ENCODE results near the gene MYNN. TPM values are rescaled to one million over a fixed set of nuclear protein-coding genes. Genes with fewer than 3 reads are reported as not detected.
A peak's percentile ranks its signal among the peaks of the same experiment; 100 is the strongest.

Gene MYNN
- total and polyA plus RNA-seq, 9 of the 15 experiments (the other 6 are each of a cell fraction or from before 2014, with no cell fraction given): 10.4 to 35.7 (median 21.3) TPM

- TF ChIP-seq TSHZ1 (CRISPR knock-in tag; IDR thresholded peaks at IDR 0.05): no peak
- peak; percentile 96 for TF ChIP-seq BRD9 (IDR thresholded peaks at IDR 0.05; ENCODE audit: low read depth, partially characterized antibody)
- no peak for TF ChIP-seq E4F1 (CRISPR knock-in tag; IDR thresholded peaks at IDR 0.05; ENCODE audit: borderline replicate concordance)
- peak; percentile 21; the same call in 1 of the 2 replicates for TF ChIP-seq PHF8 (IDR thresholded peaks at IDR 0.05; ENCODE audit: borderline replicate concordance, low read length)
- TF ChIP-seq ZNF253 (CRISPR knock-in tag; conservative IDR thresholded peaks at IDR 0.05): no peak
- 0 out of 4 replicates have a peak, but pooled peaks of 1 of the 2 experiments have one; percentile 15 for TF ChIP-seq ETV6 (IDR thresholded peaks at IDR 0.05; ENCODE audit: borderline replicate concordance in 1 of 2, low read depth in 2 of 2, low read length in 1 of 2)
- no peak for TF ChIP-seq ETV6 (CRISPR knock-in tag; IDR thresholded peaks at IDR 0.05; ENCODE audit: borderline replicate concordance)
- peak; percentile 50 for TF ChIP-seq POLR3G (IDR thresholded peaks at IDR 0.05; ENCODE audit: extremely low read depth, insufficient read length, insufficient replicate concordance)
- TF ChIP-seq ZNF263 (CRISPR knock-in tag; IDR thresholded peaks at IDR 0.05; ENCODE audit: borderline replicate concordance): no peak
- peak; percentile 53; the same call in 1 of the 2 replicates for TF ChIP-seq ZNF766 (CRISPR knock-in tag; conservative IDR thresholded peaks at IDR 0.05)
- peak in 1 of 2 experiments; percentile 51; a peak in 1 of 3 replicates for TF ChIP-seq CBX3 (IDR thresholded peaks at IDR 0.05; ENCODE audit: borderline replicate concordance in 1 of 2, low read length in 2 of 2)
- TF ChIP-seq TBP (optimal IDR thresholded peaks at IDR 0.05; ENCODE audit: low read depth, low read length): peak; percentile 99
- TF ChIP-seq ZNF175 (CRISPR knock-in tag; IDR thresholded peaks at IDR 0.05; ENCODE audit: low read depth): 0 out of 2 replicates have a peak, but pooled peaks have one; percentile 37
- TF ChIP-seq TBL1XR1 (IDR thresholded peaks at IDR 0.05; ENCODE audit: low read length in 2 of 2): peak in 1 of 2 experiments; percentile 64; a peak in 1 of 4 replicates
- peak; percentile 8; the same call in 1 of the 2 replicates for TF ChIP-seq ESRRA (IDR thresholded peaks at IDR 0.05; ENCODE audit: borderline replicate concordance, low read depth)
- 0 out of 2 replicates have a peak, but pooled peaks have one; percentile 32 for TF ChIP-seq ZNF197 (CRISPR knock-in tag; IDR thresholded peaks at IDR 0.05; ENCODE audit: low read depth)
- TF ChIP-seq SNAPC5 (CRISPR knock-in tag; IDR thresholded peaks at IDR 0.05): no peak
- TF ChIP-seq CSDE1 (IDR thresholded peaks at IDR 0.05): peak in 1 of 2 experiments; percentile 70; a peak in 2 of 4 replicates
- 0 out of 2 replicates have a peak, but pooled peaks have one; percentile 29 for TF ChIP-seq CTBP1 (IDR thresholded peaks at IDR 0.05; ENCODE audit: borderline replicate concordance)
- no peak for TF ChIP-seq RBM25 (IDR thresholded peaks at IDR 0.05; ENCODE audit: low read depth, low read length, severe bottlenecking)
- peak; percentile 80 for TF ChIP-seq ZBTB8A (IDR thresholded peaks at IDR 0.05; ENCODE audit: partially characterized antibody)
Measured at GRCh38 chr3:169771497-169772304, 1.5 kb upstream of the MYNN start (continued).

Data from K562 (cell line).